AG04450 (cell line): ENCODE data around the gene RASGRF1. TPM values are rescaled to one million over a fixed set of nuclear protein-coding genes. Genes with fewer than 3 reads are reported as not detected.
"Not testable (repeated sequence)": the region's sequence is repeated elsewhere in the genome, so short reads cannot be mapped to it uniquely, and the experiment has no call there.

Source experiments
- CTCF ChIA-PET: fragments of 300-600, 350-600 bp; formaldehyde crosslinking; extraction: SDS; loops from one replicate; lab custom pipeline; 2022; ENCODE audit warnings: antibody characterized with exemption, inconsistent platforms; lab: Charles Lee
- POLR2A ChIA-PET: fragments of 350-600 bp; formaldehyde crosslinking; extraction: SDS; loops from one replicate; lab custom pipeline; 2021; ENCODE audit warnings: antibody characterized with exemption, inconsistent platforms; lab: Yijun Ruan, JAX
- DNase-seq: peaks from one replicate; pipeline ENCODE4 v3.0.0-alpha.2; 2011; ENCODE audit warnings: low read depth, low spot score
- H3K27ac ChIP-seq: one replicate; pipeline ENCODE4 v1.5.1; 2012; ENCODE audit warnings: low read depth, low read length, control low read depth
- H3K27me3 ChIP-seq: one replicate; pipeline ENCODE4 v1.6.0; 2012; ENCODE audit warnings: low read length; ENCODE audit not compliant: control insufficient read depth, insufficient read depth
- H3K4me3 ChIP-seq: 2 replicates; pipeline ENCODE4 v1.5.1; 2011; ENCODE audit warnings: mild to moderate bottlenecking, low read depth, low read length, control low read depth
- H3K9me3 ChIP-seq: 2 replicates; pipeline ENCODE4 v1.5.1; 2012; ENCODE audit warnings: low read length; ENCODE audit not compliant: control insufficient read depth, insufficient read depth
- CTCF ChIP-seq: IDR thresholded peaks from 2 replicates; pipeline ENCODE4 v1.5.1; 2011; ENCODE audit warnings: low read depth, low read length, control low read depth, inconsistent platforms
- polyA plus RNA-seq: library from polyadenylated mRNA; depleted of rRNA; stranded (reverse); fragments of >200 nt; gene quantifications from 2 replicates; pipeline ENCODE4 v1.2.3, GENCODE V29; 2011

RASGRF1 gene
- polyA plus RNA-seq, 1 experiment, result 0.25 TPM

DNA sequence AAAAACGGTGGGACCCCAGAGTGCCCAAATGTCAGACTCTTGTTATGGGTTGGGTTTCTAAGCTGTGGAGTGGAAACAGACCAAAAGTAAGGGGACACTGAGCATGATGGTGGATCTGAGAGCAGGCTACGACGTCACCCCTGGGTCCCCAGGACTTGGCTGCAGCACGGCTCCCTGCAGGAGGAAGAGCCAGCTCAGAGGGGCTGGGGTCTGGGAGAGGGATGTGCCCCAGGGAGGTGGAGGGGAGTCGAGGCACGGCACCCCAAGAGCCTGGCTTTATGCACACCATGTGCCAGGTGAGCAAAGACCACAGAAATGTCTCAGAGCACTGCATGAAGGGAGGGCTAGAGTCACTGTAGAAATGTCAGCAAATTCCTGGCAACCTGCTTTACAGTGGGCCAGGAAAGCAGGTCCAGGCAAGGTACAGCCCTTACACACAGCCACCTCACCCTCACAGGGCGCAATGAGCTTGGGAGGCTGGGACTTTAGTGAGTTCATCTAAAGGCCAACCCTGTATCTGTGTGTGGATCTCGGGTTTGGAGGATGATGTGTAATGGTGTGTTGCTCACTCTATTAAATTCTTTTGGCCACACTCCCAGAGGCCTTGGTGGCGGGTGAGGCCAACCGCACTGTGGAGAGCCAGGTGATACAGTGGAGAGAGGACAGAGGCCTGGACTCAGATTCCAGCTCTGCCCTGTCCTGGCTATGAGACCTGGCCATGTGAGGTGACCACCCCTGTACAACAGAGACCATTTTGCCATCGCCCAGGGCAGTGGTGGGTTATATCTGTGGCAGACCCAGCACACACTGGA lies 159.8 kb downstream of the RASGRF1 start:
- Histone ChIP-seq H3K27ac (peak overlapping the region; percentile 65), H3K9me3 (no peaks in the 10 kb centered on the region; the same call in 1 of the 2 replicates), H3K4me3 (no peak overlapping the region), H3K27me3 (peaks cover 7% of the 10 kb centered on the region)
- CTCF ChIA-PET, result interaction anchor here (0.5 to 1.4 kb wide), 2 partner anchors 49 to 54 kb away, joined by 4 to 5 read pairs; no protein-coding TSS in a partner anchor
- no peak for TF ChIP-seq CTCF
- DNase-seq, result peak; percentile 49
- POLR2A ChIA-PET, result interaction anchor here (0.6 to 1.6 kb wide), 3 partner anchors 25 to 123 kb away, joined by 3 to 5 read pairs (median 4); no protein-coding TSS in a partner anchor

- TF ChIP-seq CTCF, result no peak
- CTCF ChIA-PET, result interaction anchor here (0.9 kb wide), 1 partner anchor 19 kb away, joined by 3 read pairs; no protein-coding TSS in a partner anchor
- POLR2A ChIA-PET, result interaction anchor here (1.6 kb wide), 1 partner anchor 59 kb away, joined by 5 read pairs; no protein-coding TSS in a partner anchor
- H3K27ac ChIP-seq, result no peak overlapping the region
- H3K9me3 ChIP-seq, result no peaks in the 10 kb centered on the region; the same call in 1 of the 2 replicates
- DNase-seq, result no peak
- H3K4me3 ChIP-seq, result no peak overlapping the region
- H3K27me3 ChIP-seq, result peaks cover 7% of the 10 kb centered on the region
Measured at GRCh38 chr15:78929536-78930264, 160.9 kb downstream of the RASGRF1 start.

- CTCF ChIA-PET, result no interaction called here
- H3K4me3 ChIP-seq, result no peak overlapping the region
- POLR2A ChIA-PET, result no interaction called here
- DNase-seq, result no peak
- peaks cover 3% of the 10 kb centered on the region for H3K27me3 ChIP-seq
- no peak for TF ChIP-seq CTCF
- no peaks in the 10 kb centered on the region; the same call in 1 of the 2 replicates for H3K9me3 ChIP-seq
- no peak overlapping the region for H3K27ac ChIP-seq
Measured at GRCh38 chr15:78928616-78929093, 161.9 kb downstream of the RASGRF1 start.

GRCh38 chr15:78928176-78928575 lies 162.4 kb downstream of the RASGRF1 start:
- H3K9me3 ChIP-seq, H3K27me3 ChIP-seq, H3K4me3 ChIP-seq, POLR2A ChIA-PET, H3K27ac ChIP-seq, CTCF ChIA-PET, DNase-seq: not testable (repeated sequence)

- Histone ChIP-seq H3K27me3 (no peaks in the 10 kb centered on the region), H3K9me3 (no peaks in the 10 kb centered on the region; the same call in 1 of the 2 replicates), H3K27ac (no peak overlapping the region), H3K4me3 (no peak overlapping the region)
- no peak for TF ChIP-seq CTCF
- CTCF ChIA-PET, result no interaction called here
- DNase-seq, result no peak
- POLR2A ChIA-PET, result no interaction called here
Measured at GRCh38 chr15:78927077-78927790, 163.3 kb downstream of the RASGRF1 start.
